Breast epithelium (tissue), 4 donors: Measurements from ENCODE around the gene UBXN11. TPM values are rescaled to one million over a fixed set of nuclear protein-coding genes. Genes with fewer than 3 reads are reported as not detected.
A peak's percentile ranks its signal among the peaks of the same experiment; 100 is the strongest.

Source experiments
- DNase-seq, 2 donors: peaks; one replicate each; pipeline ENCODE4 v3.0.0-alpha.2; 2019; ENCODE audit warnings: low spot score in 2 of 2
- H3K27ac ChIP-seq, 2 donors: fragments of 200-600 bp; sonication (generic) in 1 of 2; one replicate each; pipeline ENCODE4 v1.5.1; 2016 to 2019; ENCODE audit warnings: mild to moderate bottlenecking in 1 of 2
- H3K27me3 ChIP-seq, 2 donors: fragments of 200-600 bp; sonication (generic) in 1 of 2; one replicate each; pipeline versions ENCODE4 v1.5.1 to v1.6.0; 2017 to 2019; ENCODE audit warnings: control low read depth in 1 of 2, mild to moderate bottlenecking in 1 of 2
- H3K36me3 ChIP-seq: fragments of 200-600 bp; one replicate; pipeline ENCODE4 v1.5.1; 2019
- H3K4me1 ChIP-seq, 2 donors: fragments of 200-600 bp; sonication (generic); one replicate each; pipeline ENCODE4 v1.5.1; 2016 to 2019; ENCODE audit warnings: control low read depth in 1 of 2
- H3K4me3 ChIP-seq, 3 donors: fragments of 200-600 bp; sonication (generic); 1 replicate in 2 of 3; 2 replicates in 1 of 3; pipeline ENCODE4 v1.5.1; 2016 to 2019; ENCODE audit warnings: mild to moderate bottlenecking in 3 of 3, moderate library complexity in 2 of 3
- H3K9me3 ChIP-seq, 2 donors: fragments of 200-600 bp; sonication (generic) in 1 of 2; one replicate each; pipeline ENCODE4 v1.5.1; 2016 to 2019; ENCODE audit warnings: control low read depth in 1 of 2
- POLR2A ChIP-seq: fragments of 450-650 bp; IDR thresholded peaks from one replicate; pipeline ENCODE4 v1.6.1; 2016; ENCODE audit warnings: antibody characterized with exemption, mild to moderate bottlenecking, moderate library complexity
- POLR2AphosphoS5 ChIP-seq, 3 donors: sonication (generic); formaldehyde crosslinking; IDR thresholded peaks; one replicate each; pipeline ENCODE4 v1.6.1; 2017; ENCODE audit warnings: antibody characterized with exemption in 3 of 3
- intact Hi-C: fragments of 100-400 bp; cut with DNase I; formaldehyde crosslinking; loops from one replicate; pipeline ENCODE4 v1.15.1; 2023; ENCODE audit warnings: low total_unique reads
- total RNA-seq, 3 donors: library from RNA; depleted of rRNA; stranded (reverse); fragments of >200 nt; gene quantifications; one replicate each; pipeline ENCODE4 v1.1.0, GENCODE V29; 2016
- TF ChIP-seq, protein P1 (sequence below), 3 donors: fragments of 450-650 bp; IDR thresholded peaks; one replicate each; pipeline ENCODE4 v1.5.1; 2016 to 2017; ENCODE audit warnings: antibody characterized with exemption in 3 of 3, mild to moderate bottlenecking in 3 of 3, moderate library complexity in 3 of 3

The UBXN11 gene
- total RNA-seq, 3 donors from 2014 or later, result 15.0 to 25.5 (median 24.9) TPM

DNA sequence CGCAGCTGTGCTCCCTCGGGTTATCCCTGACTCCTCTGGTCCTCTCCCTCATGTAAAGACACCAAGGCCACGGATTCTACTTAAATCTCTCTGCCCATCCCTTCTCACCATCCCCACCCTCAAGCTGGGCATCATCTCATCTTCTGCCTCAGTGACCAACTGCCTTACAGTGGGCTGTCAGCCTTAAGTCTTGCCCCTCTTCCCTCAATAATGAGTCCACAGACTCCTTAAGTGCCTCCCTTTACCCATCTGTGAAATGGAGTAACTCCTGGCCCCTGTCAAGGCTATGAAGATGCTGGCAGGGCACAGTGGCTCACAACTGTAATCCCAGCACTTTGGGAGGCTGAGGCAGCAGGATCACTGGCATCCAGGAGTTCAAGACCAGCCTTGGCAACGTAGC, 14.5 kb downstream of the UBXN11 start:
- no peaks in the 10 kb centered on the region for H3K27me3 ChIP-seq
- intact Hi-C loops, result no loop called here
- no peak overlapping the region for H3K27ac ChIP-seq
- H3K4me1 ChIP-seq, result no peaks in the 10 kb centered on the region
- no peak overlapping the region for H3K4me3 ChIP-seq
- H3K9me3 ChIP-seq, result no peaks in the 10 kb centered on the region
- H3K36me3 ChIP-seq, result no peaks in the 10 kb centered on the region
- DNase-seq, result no peak
- TF ChIP-seq, protein P1, sequence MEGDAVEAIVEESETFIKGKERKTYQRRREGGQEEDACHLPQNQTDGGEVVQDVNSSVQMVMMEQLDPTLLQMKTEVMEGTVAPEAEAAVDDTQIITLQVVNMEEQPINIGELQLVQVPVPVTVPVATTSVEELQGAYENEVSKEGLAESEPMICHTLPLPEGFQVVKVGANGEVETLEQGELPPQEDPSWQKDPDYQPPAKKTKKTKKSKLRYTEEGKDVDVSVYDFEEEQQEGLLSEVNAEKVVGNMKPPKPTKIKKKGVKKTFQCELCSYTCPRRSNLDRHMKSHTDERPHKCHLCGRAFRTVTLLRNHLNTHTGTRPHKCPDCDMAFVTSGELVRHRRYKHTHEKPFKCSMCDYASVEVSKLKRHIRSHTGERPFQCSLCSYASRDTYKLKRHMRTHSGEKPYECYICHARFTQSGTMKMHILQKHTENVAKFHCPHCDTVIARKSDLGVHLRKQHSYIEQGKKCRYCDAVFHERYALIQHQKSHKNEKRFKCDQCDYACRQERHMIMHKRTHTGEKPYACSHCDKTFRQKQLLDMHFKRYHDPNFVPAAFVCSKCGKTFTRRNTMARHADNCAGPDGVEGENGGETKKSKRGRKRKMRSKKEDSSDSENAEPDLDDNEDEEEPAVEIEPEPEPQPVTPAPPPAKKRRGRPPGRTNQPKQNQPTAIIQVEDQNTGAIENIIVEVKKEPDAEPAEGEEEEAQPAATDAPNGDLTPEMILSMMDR (IDR thresholded peaks at IDR 0.05), result no peak
- TF ChIP-seq POLR2A, result no peak

DNA sequence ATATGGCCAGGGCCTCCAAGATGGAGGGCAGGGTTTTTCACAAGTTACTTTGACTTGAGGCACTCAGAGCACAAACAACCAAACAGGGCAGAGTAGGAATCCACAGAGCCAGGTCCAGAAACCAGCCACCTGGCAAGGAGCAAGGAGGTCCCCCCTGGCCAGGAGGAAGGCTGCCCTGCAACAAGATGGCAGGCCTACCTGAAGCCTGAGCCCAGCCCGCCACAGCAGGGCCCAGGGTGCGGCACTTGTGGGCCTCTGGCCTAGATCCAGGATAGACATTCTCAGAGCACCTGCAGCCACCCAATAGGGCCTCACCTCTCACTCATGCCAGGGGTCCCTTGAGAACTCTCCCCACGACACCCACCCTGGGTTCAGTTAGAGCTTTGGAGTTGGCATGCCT, 15.0 kb downstream of the UBXN11 start:
- DNase-seq, result no peak
- no peaks in the 10 kb centered on the region for H3K4me1 ChIP-seq
- H3K4me3 ChIP-seq, result no peak overlapping the region
- no peaks in the 10 kb centered on the region for H3K27me3 ChIP-seq
- H3K9me3 ChIP-seq, result no peaks in the 10 kb centered on the region
- H3K27ac ChIP-seq, result no peak overlapping the region
- no peaks in the 10 kb centered on the region for H3K36me3 ChIP-seq
- TF ChIP-seq, protein P1 (IDR thresholded peaks at IDR 0.05), result no peak
- TF ChIP-seq POLR2AphosphoS5 (IDR thresholded peaks at IDR 0.05) (no peak), POLR2A (no peak)
- intact Hi-C loops, result no loop called here

DNA sequence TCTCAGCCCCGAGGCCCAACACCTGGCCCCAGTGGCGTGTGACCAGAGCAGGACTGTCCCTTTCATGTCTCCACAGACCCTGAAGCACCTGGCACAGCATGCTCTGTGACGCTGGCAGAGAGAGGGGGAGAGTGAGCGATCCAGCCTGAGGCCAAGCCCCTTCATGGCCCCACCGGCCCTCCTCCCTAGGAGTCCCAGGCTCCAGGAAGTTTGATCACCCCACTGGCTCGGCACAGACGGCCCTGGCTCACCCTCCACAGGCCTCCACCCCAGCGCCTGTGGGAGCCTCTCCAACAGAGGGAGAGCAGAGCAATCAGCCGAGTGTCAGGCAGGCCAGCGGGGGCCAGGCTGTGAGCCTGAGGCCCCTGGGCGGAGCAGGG, 15.6 kb downstream of the UBXN11 start:
- Histone ChIP-seq H3K27me3 (no peaks in the 10 kb centered on the region), H3K4me1 (no peaks in the 10 kb centered on the region), H3K4me3 (no peak overlapping the region), H3K9me3 (no peaks in the 10 kb centered on the region), H3K27ac (no peak overlapping the region), H3K36me3 (no peaks in the 10 kb centered on the region)
- intact Hi-C loops, result no loop called here
- DNase-seq, result no peak
- TF ChIP-seq POLR2A (no peak), POLR2AphosphoS5 (IDR thresholded peaks at IDR 0.05) (no peak)
- TF ChIP-seq, protein P1 (IDR thresholded peaks at IDR 0.05), result no peak

DNA sequence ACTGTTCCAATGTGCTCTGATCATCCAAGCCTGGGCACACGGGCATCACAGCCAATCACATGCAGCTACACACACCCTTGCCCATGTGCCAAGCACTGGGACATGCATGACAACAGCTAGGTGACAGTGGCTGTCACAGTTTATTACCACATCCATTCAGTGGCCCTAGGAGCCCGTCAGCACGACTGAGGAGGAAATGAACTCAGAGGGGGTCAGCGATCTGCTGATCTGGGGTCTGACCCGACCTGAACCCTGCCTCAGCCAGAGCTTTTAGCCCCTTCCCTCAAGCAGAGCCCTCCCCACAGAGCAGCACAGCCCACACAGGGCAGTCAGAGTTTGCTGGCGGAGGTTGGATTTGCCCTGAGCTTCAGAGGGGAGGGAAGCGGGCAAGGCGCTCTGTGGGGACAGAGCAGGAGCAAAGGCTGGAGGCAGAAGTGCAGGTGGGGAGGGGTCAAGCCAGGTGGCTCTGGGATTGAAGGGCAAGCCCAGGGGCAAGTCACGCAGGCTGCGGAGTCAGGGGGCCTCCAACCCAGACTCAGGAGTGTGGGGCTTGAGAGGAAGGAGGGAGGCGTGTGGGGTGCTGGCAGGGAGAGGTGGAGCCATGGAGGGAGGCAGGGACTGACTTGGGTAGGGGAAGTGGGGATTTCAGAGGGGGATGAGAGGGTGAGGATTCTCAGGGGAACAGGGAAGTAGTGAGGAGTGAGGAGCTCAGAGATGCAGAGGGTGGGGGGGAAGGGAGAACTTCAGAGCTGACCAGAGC, 16.1 kb downstream of the UBXN11 start:
- H3K4me3 ChIP-seq, result no peak overlapping the region
- intact Hi-C loops, result no loop called here

More for the DNA sequence above, 16.1 kb downstream of the UBXN11 start:
- H3K4me1 ChIP-seq, result no peaks in the 10 kb centered on the region
- DNase-seq, result no peak
- no peaks in the 10 kb centered on the region for H3K27me3 ChIP-seq
- no peaks in the 10 kb centered on the region for H3K9me3 ChIP-seq
- TF ChIP-seq, protein P1 (IDR thresholded peaks at IDR 0.05), result no peak
- TF ChIP-seq POLR2A (no peak), POLR2AphosphoS5 (IDR thresholded peaks at IDR 0.05) (no peak)
- no peaks in the 10 kb centered on the region for H3K36me3 ChIP-seq
- H3K27ac ChIP-seq, result peak overlapping the region in 1 of 2 donors; percentile 38
